H1 (cell line): ENCODE measurements around the gene PWP1. TPM values are rescaled to one million over a fixed set of nuclear protein-coding genes. Genes with fewer than 3 reads are reported as not detected.
A peak's percentile ranks its signal among the peaks of the same experiment; 100 is the strongest.

ENCODE experiments used
- ASH2L ChIP-seq: fragments of 200-600, 300-600 bp; sonication (generic); IDR thresholded peaks from one replicate; pipeline ENCODE4 v1.7.1; 2017; ENCODE audit warnings: low read length
- ATF2 ChIP-seq: IDR thresholded peaks from 2 replicates; pipeline ENCODE4 v1.6.1; 2012; ENCODE audit warnings: low read length, inconsistent platforms
- ATF3 ChIP-seq: IDR thresholded peaks from 2 replicates; pipeline ENCODE4 v1.6.1; 2011; ENCODE audit warnings: low read depth, mild to moderate bottlenecking, low read length; ENCODE audit not compliant: insufficient read depth
- CBX5 ChIP-seq: fragments of 300-800, 300-1000 bp; sonication (generic); IDR thresholded peaks from 2 replicates; pipeline ENCODE4 v1.7.1; 2016; ENCODE audit warnings: antibody characterized with exemption, low read length, low read depth
- GABPA ChIP-seq: IDR thresholded peaks from 2 replicates; pipeline ENCODE4 v1.6.1; 2011; ENCODE audit warnings: mild to moderate bottlenecking, low read length, moderate library complexity, borderline replicate concordance; ENCODE audit not compliant: insufficient read depth
- GTF2F1 ChIP-seq: IDR thresholded peaks from 2 replicates; pipeline ENCODE4 v1.6.1; 2012; ENCODE audit warnings: low read depth, low read length, improper control_type of control experiment, borderline replicate concordance
- JUN ChIP-seq: IDR thresholded peaks from 2 replicates; pipeline ENCODE4 v1.6.1; 2011; ENCODE audit warnings: low read depth, mild to moderate bottlenecking, improper control_type of control experiment, low read length
- KDM5A ChIP-seq: fragments of 200-600 bp; IDR thresholded peaks from 2 replicates; pipeline ENCODE4 v1.7.1; 2012; ENCODE audit warnings: mild to moderate bottlenecking, low read length, inconsistent platforms, mixed read lengths
- NRF1 ChIP-seq: IDR thresholded peaks from 2 replicates; pipeline ENCODE4 v1.6.1; 2011; ENCODE audit warnings: mild to moderate bottlenecking, low read depth, low read length, improper control_type of control experiment
- PHF8 ChIP-seq: fragments of 200-600 bp; sonication (generic); conservative IDR thresholded peaks from 2 replicates; pipeline ENCODE4 v1.7.1; 2012; ENCODE audit warnings: low read depth, mild to moderate bottlenecking, inconsistent platforms, low read length, moderate library complexity
- POLR2A ChIP-seq, 2 experiments: IDR thresholded peaks; 1 replicate in 1 of 2; 2 replicates in 1 of 2; pipeline ENCODE4 v1.6.1; 2011; ENCODE audit warnings: low read depth in 2 of 2, low read length in 2 of 2, mild to moderate bottlenecking in 2 of 2; ENCODE audit errors: control extremely low read depth in 1 of 2
- SAP30 ChIP-seq: fragments of 300-600 bp; sonication (generic); IDR thresholded peaks from 2 replicates; pipeline ENCODE4 v1.7.1; 2012; ENCODE audit warnings: low read length, moderate library complexity, mild to moderate bottlenecking, inconsistent platforms; ENCODE audit not compliant: insufficient read depth, insufficient replicate concordance
- SIN3A ChIP-seq, 2 experiments: IDR thresholded peaks in 1 of 2; conservative IDR thresholded peaks in 1 of 2; 2 replicates each; pipeline ENCODE4 v1.6.1; 2011 to 2012; ENCODE audit warnings: low read length in 2 of 2, improper control_type of control experiment in 1 of 2, low read depth in 1 of 2, mild to moderate bottlenecking in 1 of 2
- SP1 ChIP-seq: IDR thresholded peaks from 2 replicates; pipeline ENCODE4 v1.6.1; 2011; ENCODE audit warnings: low read depth, low read length
- TAF1 ChIP-seq: IDR thresholded peaks from 2 replicates; pipeline ENCODE4 v1.6.1; 2011; ENCODE audit warnings: mild to moderate bottlenecking, low read depth, low read length
- TBP ChIP-seq: IDR thresholded peaks from 2 replicates; pipeline ENCODE4 v1.6.1; 2011; ENCODE audit warnings: low read depth, low read length, improper control_type of control experiment
- TCF12 ChIP-seq: IDR thresholded peaks from 2 replicates; pipeline ENCODE4 v1.6.1; 2011; ENCODE audit warnings: low read depth, mild to moderate bottlenecking, low read length
- USF2 ChIP-seq: IDR thresholded peaks from 2 replicates; pipeline ENCODE4 v1.6.1; 2011; ENCODE audit warnings: low read length, improper control_type of control experiment
- polyA plus RNA-seq, 7 experiments: library from polyadenylated mRNA; depleted of rRNA in 3 of 7; stranded (reverse) in 5 of 7; unstranded in 2 of 7; fragments of >200 nt in 5 of 7; fragments of 200-250 nt in 2 of 7; gene quantifications; 1 replicate in 5 of 7; 2 replicates in 1 of 7; 4 replicates in 1 of 7; pipeline versions ENCODE4 v1.2.1 to v1.2.3, GENCODE V29; 2011 to 2013; ENCODE audit warnings: missing spikeins in 2 of 7, mixed read lengths in 2 of 7
- total RNA-seq: library from RNA; stranded (reverse); fragmentation: NEBNext Ultra II Directional; extraction: Animal tissue kit (Norgen Biotek cat#: 25700); gene quantifications from 2 replicates; pipeline ENCODE4 v1.2.1, GENCODE V29; 2021

The PWP1 gene
- total and polyA plus RNA-seq, 2 of the 8 experiments (the other 6 are each of a cell fraction or from before 2014, with no cell fraction given) = 57.8 to 78.5 TPM

GRCh38 chr12:107685360-107686248 is at the start of gene PWP1 (continued):
- TF ChIP-seq TCF12 (0 out of 2 replicates have a peak, but pooled peaks have one; percentile 8), USF2 (no peak), TAF1 (peak; percentile 95), SP1 (0 out of 2 replicates have a peak, but pooled peaks have one; percentile 42), KDM5A (peak; percentile 79), CBX5 (no peak), GTF2F1 (no peak), SIN3A (conservative IDR thresholded peaks at IDR 0.05 in 1 of 2, IDR thresholded peaks at IDR 0.05 in 1 of 2; ENCODE audit: low read depth in 1 of 2, low read length in 2 of 2) (peak; percentile 43 to 81; a peak in 1 of 4 replicates), PHF8 (peak; percentile 88), SAP30 (peak; percentile 89), JUN (no peak), GABPA (no peak), ASH2L (peak; percentile 64), TBP (peak; percentile 91), NRF1 (peak; percentile 94), ATF2 (no peak), POLR2A (IDR thresholded peaks at IDR 0.05; ENCODE audit: control extremely low read depth in 1 of 2, low read depth in 2 of 2, low read length in 2 of 2) (peak; percentile 72 to 93), ATF3 (peak; percentile 96)
